HG02798 (cell line): ENCODE measurements around the gene TNP1.

Experiments
- ATAC-seq: cut with Tn5 transposase; IDR thresholded peaks from one replicate; pipeline ENCODE4 v1.9.1; 2021; ENCODE audit warnings: mild to moderate bottlenecking; ENCODE audit not compliant: unreplicated experiment, poor library complexity

Gene TNP1

GRCh38 chr2:216859944-216860343 lies at the start of gene TNP1:
TSS of gene TNP1 (minus strand) at chr2:216860064. CDS start at chr2:216860034, 30 bp downstream.
- ATAC-seq: no peak

GRCh38 chr2:216908300-216908699 lies 48.4 kb upstream of the TNP1 start:
- ATAC-seq: no peak

GRCh38 chr2:216905649-216906329 lies 45.9 kb upstream of the TNP1 start:
- no peak for ATAC-seq

GRCh38 chr2:216904974-216905373 lies 45.1 kb upstream of the TNP1 start:
- no peak for ATAC-seq

- ATAC-seq: no peak
These were observed 44.7 kb upstream of the TNP1 start for GRCh38 chr2:216904554-216904953.

- ATAC-seq: no peak
These were observed 43.6 kb upstream of the TNP1 start for GRCh38 chr2:216903470-216903869.

GRCh38 chr2:216901273-216901672 lies 41.4 kb upstream of the TNP1 start:
- no peak for ATAC-seq

GRCh38 chr2:216900406-216900805 lies 40.5 kb upstream of the TNP1 start:
- ATAC-seq: no peak

- no peak for ATAC-seq
These were observed 37.8 kb upstream of the TNP1 start for GRCh38 chr2:216897561-216898203.

GRCh38 chr2:216890138-216890537 lies 30.3 kb upstream of the TNP1 start:
- no peak for ATAC-seq

GRCh38 chr2:216888887-216889622 lies 29.2 kb upstream of the TNP1 start:
- ATAC-seq: no peak

GRCh38 chr2:216888081-216888480 lies 28.2 kb upstream of the TNP1 start:
- no peak for ATAC-seq

- no peak for ATAC-seq
These were observed 27.3 kb upstream of the TNP1 start for GRCh38 chr2:216887138-216887537.

- ATAC-seq: no peak
These were observed 25.3 kb upstream of the TNP1 start for GRCh38 chr2:216885117-216885553.

- no peak for ATAC-seq
These were observed 24.5 kb upstream of the TNP1 start for GRCh38 chr2:216884347-216884746.

- no peak for ATAC-seq
These were observed 23.0 kb upstream of the TNP1 start for GRCh38 chr2:216882876-216883275.

GRCh38 chr2:216881411-216881810 lies 21.5 kb upstream of the TNP1 start:
- no peak for ATAC-seq

- no peak for ATAC-seq
These were observed 20.8 kb upstream of the TNP1 start for GRCh38 chr2:216880509-216881184.

- ATAC-seq: no peak
These were observed 20.1 kb upstream of the TNP1 start for GRCh38 chr2:216879727-216880508.

- no peak for ATAC-seq
These were observed 18.2 kb upstream of the TNP1 start for GRCh38 chr2:216878072-216878471.
